Measurements from ENCODE around the gene NBPF1. TPM values are rescaled to one million over a fixed set of nuclear protein-coding genes. Genes with fewer than 3 reads are reported as not detected.
"Not testable (repeated sequence)": the region's sequence is repeated elsewhere in the genome, so short reads cannot be mapped to it uniquely, and the experiment has no call there.

The NBPF1 gene
- total and polyA plus RNA-seq, 9 of the 15 experiments (the other 6 are each of a cell fraction or from before 2014, with no cell fraction given), result 5.2 to 42.6 (median 24.1) TPM

GRCh38 chr1:16637941-16638778 is 24.8 kb upstream of the NBPF1 start:
- FAIRE-seq; in situ Hi-C loops (cut with MboI); DNase-seq (ENCODE audit: extremely low read depth in 1 of 4, low spot score in 3 of 4); H3K27ac ChIP-seq (ENCODE audit: extremely low read depth, low read depth, low read length); H2AFZ ChIP-seq (ENCODE audit: low read depth, low read length); BruUV-seq (replicated peaks); intact Hi-C loops (cut with micrococcal nuclease); H3K9me3 ChIP-seq (replicated peaks; ENCODE audit: control insufficient read depth, insufficient read depth, low read depth, low read length); H3K4me2 ChIP-seq (ENCODE audit: insufficient read depth, low read length); H3K27me3 ChIP-seq (ENCODE audit: control insufficient read depth in 2 of 2, insufficient read depth in 2 of 2, low read length in 2 of 2); H3K9me1 ChIP-seq (ENCODE audit: control insufficient read depth, insufficient read depth, low read length); H3K4me3 ChIP-seq: not testable (repeated sequence)
- H3K36me3 ChIP-seq (ENCODE audit: control insufficient read depth, insufficient read depth, low read length), result peaks cover 64% of the 10 kb centered on the region
- TF ChIP-seq SRF (CRISPR knock-in tag; IDR thresholded peaks at IDR 0.05) (0 out of 4 replicates have a peak, but pooled peaks of 1 of the 2 experiments have one; percentile 9), E2F3 (CRISPR knock-in tag; IDR thresholded peaks at IDR 0.05) (0 out of 2 replicates have a peak, but pooled peaks have one; percentile 21), CBFB (CRISPR knock-in tag; IDR thresholded peaks at IDR 0.05) (peak; percentile 75), IRF2 (CRISPR knock-in tag; IDR thresholded peaks at IDR 0.05) (0 out of 2 replicates have a peak, but pooled peaks have one; percentile 66), FOXJ3 (CRISPR knock-in tag; IDR thresholded peaks at IDR 0.05) (0 out of 2 replicates have a peak, but pooled peaks have one; percentile 13), GATA2 (CRISPR knock-in tag; IDR thresholded peaks at IDR 0.05) (peak; percentile 28; the same call in 1 of the 2 replicates), SP1 (CRISPR knock-in tag; IDR thresholded peaks at IDR 0.05) (peak; percentile 26; the same call in 1 of the 2 replicates)
- TF ChIP-seq, protein P1, sequence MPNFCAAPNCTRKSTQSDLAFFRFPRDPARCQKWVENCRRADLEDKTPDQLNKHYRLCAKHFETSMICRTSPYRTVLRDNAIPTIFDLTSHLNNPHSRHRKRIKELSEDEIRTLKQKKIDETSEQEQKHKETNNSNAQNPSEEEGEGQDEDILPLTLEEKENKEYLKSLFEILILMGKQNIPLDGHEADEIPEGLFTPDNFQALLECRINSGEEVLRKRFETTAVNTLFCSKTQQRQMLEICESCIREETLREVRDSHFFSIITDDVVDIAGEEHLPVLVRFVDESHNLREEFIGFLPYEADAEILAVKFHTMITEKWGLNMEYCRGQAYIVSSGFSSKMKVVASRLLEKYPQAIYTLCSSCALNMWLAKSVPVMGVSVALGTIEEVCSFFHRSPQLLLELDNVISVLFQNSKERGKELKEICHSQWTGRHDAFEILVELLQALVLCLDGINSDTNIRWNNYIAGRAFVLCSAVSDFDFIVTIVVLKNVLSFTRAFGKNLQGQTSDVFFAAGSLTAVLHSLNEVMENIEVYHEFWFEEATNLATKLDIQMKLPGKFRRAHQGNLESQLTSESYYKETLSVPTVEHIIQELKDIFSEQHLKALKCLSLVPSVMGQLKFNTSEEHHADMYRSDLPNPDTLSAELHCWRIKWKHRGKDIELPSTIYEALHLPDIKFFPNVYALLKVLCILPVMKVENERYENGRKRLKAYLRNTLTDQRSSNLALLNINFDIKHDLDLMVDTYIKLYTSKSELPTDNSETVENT (CRISPR knock-in tag; IDR thresholded peaks at IDR 0.05), result peak; percentile 71; the same call in 1 of the 2 replicates
- H3K9ac ChIP-seq (ENCODE audit: insufficient read depth in 1 of 2, low read depth in 2 of 2, low read length in 2 of 2), result peak overlapping the region in 1 of 2 experiments; percentile 29; a peak in 1 of 4 replicates
- H4K20me1 ChIP-seq (replicated peaks; ENCODE audit: control insufficient read depth, insufficient read depth, low read length), result peaks cover 18% of the 10 kb centered on the region; the same call in 1 of the 2 replicates
- ATAC-seq, result peak; percentile 33
- peaks cover 79% of the 10 kb centered on the region for H3K79me2 ChIP-seq (ENCODE audit: control insufficient read depth, insufficient read depth, low read length)
- ChIA-PET POLR2A (interaction anchor here (0.6 to 3.0 kb wide), 7 partner anchors 10 to 687 kb away, joined by 3 to 8 read pairs (median 3); partner anchors contain the start of gene NBPF1), CTCF (ENCODE audit: low intra/inter-chr PET ratio) (interaction anchor here (0.8 kb wide), 1 partner anchor 17 kb away, joined by 5 read pairs; no protein-coding TSS in a partner anchor)
- peaks cover 14 to 19% of the 10 kb centered on the region in 2 experiments for H3K4me1 ChIP-seq (replicated peaks in 1 of 2; ENCODE audit: control insufficient read depth in 2 of 2, insufficient read depth in 2 of 2, low read length in 2 of 2)
- 84% methylated on average over 6 of the region's 6 CpGs for WGBS (ENCODE audit: insufficient coverage, low coverage, missing lambda C conversion rate)
